A673 (cell line): ENCODE results near the gene ARHGAP11A.
"Not testable (repeated sequence)": the region's sequence is repeated elsewhere in the genome, so short reads cannot be mapped to it uniquely, and the experiment has no call there.

ENCODE experiments used
- CTCF ChIP-seq: fragments of 300-800, 200-600 bp; sonication (generic); conservative IDR thresholded peaks from 2 replicates; pipeline ENCODE4 v1.5.1; 2017; ENCODE audit warnings: low read depth, mild to moderate bottlenecking, antibody characterized with exemption, low read length, moderate library complexity, mixed read lengths
- EZH2 ChIP-seq: fragments of 200-600 bp; sonication (generic); IDR thresholded peaks from 2 replicates; pipeline ENCODE4 v1.6.1; 2017; ENCODE audit warnings: borderline replicate concordance, low read depth, mild to moderate bottlenecking, mixed read lengths, antibody characterized with exemption, low read length; ENCODE audit not compliant: poor library complexity, severe bottlenecking

GRCh38 chr15:32585844-32586243 is 29.5 kb upstream of the ARHGAP11A start:
- not testable (repeated sequence) for TF ChIP-seq CTCF, EZH2
